ENCODE measurements around the gene TMEM91.
A peak's percentile ranks its signal among the peaks of the same experiment; 100 is the strongest.
"Not testable (repeated sequence)": the region's sequence is repeated elsewhere in the genome, so short reads cannot be mapped to it uniquely, and the experiment has no call there.

TMEM91 gene

GRCh38 chr19:41353466-41354342 is 22.6 kb upstream of the TMEM91 start, which contains the start of gene TGFB1:
Gene TGFB1, minus strand, starts transcription at chr19:41353922. Its CDS starts 878 bp downstream, at chr19:41353044.
- DNase-seq (ENCODE audit: low spot score), result peak; percentile 96

DNA sequence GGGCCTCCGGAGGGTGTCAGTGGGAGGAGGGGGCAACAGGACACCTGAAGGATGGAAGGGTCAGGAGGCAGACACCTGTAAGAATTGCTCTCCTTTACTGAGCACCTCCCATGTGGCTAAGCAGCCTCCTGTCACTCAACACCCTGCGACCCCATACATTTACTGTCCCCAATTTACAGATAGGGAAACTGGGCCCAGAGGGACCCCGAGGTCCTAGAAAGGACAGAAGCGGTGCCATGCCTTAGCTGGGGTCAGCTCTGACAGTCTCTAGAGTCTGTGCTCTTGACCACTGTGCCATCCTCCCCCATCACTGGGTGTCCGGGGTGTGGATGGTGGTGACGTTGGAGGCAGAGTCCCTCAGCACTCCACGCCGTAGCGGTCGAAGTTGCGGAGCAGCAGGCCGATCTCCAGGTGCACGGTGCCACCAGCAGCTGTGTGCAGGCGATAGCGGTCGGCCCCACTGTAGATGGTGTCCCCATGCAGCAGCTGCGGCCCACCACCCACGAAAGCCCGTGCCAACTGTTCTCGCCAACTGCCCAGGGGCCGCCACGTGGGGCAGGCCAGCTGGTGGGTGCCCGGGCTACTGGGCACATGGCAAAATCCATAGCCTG is 21.9 kb upstream of the TMEM91 start:
- DNase-seq (ENCODE audit: low spot score), result no peak

DNA sequence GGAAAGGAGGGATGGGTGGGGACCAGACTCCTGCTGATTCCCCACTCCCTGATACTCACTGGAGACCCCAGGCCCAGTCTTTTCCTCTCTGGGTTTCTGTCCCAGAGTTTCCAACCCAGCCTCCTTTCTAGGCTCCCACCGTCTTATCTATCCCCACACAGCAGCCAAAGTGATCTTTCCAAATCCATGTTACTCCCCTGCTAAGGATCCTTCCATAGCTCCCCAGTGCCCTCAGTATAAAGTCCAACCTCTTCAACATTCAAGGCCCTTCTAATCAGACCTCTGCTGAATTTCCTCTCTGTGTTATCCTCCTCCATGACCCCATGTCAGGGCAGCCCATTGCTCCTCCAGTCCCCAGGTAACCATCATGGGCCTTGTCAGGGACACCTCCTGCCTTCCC is 21.3 kb upstream of the TMEM91 start:
- DNase-seq (ENCODE audit: low spot score), result no peak

DNA sequence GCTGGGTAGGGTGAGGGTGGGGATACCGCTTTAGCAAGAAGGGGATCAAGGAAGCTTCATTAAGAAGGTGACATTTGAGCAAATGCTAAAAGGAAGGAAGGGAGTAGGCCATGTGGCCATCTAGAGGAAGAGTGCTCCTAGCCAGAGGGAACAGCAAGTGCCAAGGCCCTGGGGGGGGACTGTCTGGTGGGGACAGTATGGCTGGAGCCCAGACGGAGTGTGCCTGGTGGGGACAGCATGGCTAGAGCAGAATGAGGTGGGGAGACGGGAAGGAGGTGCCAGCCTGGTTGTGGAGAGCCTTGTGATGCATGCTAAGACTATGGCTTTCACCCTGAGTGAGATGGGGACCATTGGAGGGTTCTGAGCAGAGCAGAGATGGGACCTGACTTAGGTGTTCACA is 20.5 kb upstream of the TMEM91 start:
- DNase-seq (ENCODE audit: low spot score), result no peak

DNA sequence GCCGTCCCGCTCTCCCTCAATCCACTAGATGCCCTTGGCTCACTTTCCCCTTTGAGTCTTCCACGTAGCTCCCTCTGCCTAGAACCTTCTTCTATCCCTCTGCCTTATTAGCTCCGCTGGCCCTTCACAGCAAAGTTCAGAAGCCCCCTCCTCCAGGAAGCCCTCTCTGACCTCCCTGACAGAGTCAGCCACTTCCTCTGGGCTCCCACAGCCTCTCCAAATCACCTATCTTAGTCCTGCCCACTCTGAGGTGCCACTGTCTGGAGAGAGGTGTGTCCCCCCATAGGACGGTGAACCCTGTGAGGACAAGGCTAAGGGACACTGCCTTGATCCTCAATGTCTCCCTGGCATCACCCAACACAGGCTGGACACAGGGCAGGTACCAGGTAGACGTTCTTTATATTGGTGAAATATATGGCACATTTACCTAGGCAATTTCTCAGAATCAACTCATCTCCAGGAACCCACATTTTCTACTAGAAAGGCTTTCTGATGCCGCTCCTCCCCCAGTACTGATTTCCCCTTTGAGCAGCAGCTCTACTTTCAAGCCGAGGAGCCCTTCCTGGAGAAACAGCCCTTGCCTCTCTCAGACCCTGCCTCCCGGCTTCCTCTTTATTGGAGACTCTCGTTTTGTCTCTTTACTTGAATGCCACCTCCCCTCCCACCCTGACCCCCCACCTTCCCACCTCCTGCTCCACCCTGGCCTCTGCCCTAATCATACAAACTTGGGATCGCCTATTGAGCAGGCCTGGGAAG is 19.2 kb upstream of the TMEM91 start:
- peak; percentile 50 for DNase-seq (ENCODE audit: low spot score)

- no peak for DNase-seq (ENCODE audit: low spot score)
These were observed 18.6 kb upstream of the TMEM91 start for GRCh38 chr19:41357746-41358145.

- no peak for DNase-seq (ENCODE audit: low spot score)
These were observed 16.6 kb upstream of the TMEM91 start for GRCh38 chr19:41359741-41360140.

DNA sequence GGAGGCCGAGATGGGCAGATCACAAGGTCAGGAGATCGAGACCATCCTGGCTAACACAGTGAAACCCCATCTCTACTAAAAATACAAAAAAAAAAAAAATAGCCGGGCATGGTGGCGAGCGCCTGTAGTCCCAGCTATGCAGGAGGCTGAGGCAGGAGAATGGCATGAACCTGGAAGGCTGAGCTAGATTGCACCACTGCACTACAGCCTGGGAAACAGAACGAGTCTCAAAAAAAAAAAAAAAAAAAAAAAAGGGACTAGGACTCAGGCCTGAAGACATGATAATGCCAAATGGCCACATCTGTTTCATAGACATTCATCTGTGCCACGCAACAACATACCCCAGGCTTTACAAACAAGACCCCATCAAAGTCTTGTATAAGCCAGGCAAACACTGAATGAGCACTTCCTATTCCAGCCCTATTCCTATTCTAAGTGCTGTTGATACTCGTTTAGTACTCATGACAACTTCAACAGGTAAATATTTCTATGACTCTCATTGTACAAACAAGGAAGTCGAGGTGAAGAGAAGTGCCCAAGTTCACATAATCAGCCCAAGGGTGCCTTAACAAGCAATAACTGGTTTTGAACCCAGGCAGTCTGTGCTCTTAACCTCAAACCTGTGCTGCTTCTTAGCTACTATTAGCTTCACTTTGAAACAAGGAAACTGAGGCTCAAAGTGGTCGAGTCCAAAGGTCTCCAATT is 14.0 kb upstream of the TMEM91 start:
- no peak for DNase-seq (ENCODE audit: low spot score)

DNA sequence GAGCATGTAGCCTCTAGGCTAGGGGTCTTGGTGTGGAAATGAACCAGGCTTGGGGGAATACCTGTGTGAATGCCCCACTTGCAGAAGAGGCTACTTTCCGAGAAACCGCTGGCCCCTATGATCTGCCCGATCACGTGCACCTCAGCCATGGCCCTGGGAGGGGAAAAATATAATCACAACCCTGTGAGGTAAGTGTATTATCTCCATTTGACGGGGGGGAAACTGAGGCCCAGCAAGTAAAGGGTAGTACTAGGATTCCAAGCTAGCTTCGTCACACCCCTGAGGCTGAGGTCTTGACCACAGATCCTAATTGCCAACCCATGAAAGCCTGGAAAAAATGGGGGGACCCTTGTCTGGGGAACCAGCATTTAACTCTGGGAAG is 13.0 kb upstream of the TMEM91 start:
- no peak for DNase-seq (ENCODE audit: low spot score)

GRCh38 chr19:41363753-41364523 is 12.4 kb upstream of the TMEM91 start, which contains the start of gene B9D2:
Gene B9D2, minus strand, starts transcription at chr19:41364149. Its CDS starts 630 bp downstream, at chr19:41363519.
- DNase-seq (ENCODE audit: low spot score), result peak; percentile 98

DNA sequence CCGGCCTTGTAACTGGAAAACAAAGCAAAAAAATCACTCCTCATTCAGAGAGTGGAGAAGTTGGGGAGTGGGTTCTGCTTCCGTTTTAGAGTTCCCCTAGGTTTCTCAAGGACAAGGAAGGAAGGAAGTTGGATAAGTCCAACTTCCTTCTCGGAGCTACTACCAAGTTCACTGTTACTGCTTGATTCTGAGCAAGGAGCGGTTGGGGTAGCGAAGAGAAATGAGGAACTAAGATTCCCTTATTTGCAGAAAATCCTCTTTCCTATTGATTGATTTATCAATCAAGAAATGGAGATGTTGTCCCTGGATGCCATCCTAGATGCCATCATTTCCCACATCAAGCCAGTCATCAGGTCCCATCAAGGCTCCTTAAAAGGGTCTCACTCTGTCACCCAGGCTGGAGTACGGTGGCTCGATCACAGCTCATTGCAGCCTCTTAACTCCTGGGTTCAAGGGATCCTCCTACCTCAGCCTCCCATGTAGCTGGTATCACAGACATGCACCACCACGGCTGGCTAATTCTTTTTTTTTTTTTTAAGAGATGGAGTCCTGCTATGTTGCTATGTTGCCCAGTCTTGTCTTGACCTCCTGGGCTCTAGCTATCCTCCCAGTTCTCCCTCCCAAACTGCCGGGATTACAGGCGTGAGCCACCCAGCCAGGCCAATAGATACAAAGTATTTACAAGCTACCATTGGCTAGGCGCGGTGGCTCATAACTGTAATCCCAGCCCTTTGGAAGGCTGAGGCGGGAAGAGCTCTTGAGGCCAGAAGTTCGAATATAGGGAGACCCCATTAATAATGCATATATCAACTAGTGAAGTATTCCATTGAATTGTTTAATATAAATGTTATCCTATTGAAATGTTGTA is 11.6 kb upstream of the TMEM91 start:
- DNase-seq (ENCODE audit: low spot score), result no peak

GRCh38 chr19:41366089-41366488 is 10.2 kb upstream of the TMEM91 start:
- no peak for DNase-seq (ENCODE audit: low spot score)

- no peak for DNase-seq (ENCODE audit: low spot score)
These were observed 8.5 kb upstream of the TMEM91 start for GRCh38 chr19:41367848-41368301.

DNA sequence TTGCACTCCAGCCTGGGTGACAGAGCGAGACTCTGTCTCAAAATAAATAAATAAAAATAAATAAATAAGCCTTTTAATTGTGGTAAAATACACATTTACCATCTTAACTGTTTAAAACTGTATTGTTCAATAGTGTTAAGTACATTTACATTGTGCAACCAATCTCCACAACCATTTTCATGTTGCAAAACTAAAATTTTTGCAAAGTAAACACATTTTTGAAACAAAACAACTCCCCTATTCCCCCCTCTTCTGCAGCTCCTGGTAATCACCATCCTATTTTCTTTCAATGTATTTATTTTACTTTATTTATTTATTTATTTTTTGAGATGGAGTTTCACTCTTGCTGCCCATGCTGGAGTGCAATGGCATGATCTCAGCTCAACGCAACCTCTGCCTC is 6.6 kb upstream of the TMEM91 start:
- no peak for DNase-seq (ENCODE audit: low spot score)

- DNase-seq (ENCODE audit: low spot score), result not testable (repeated sequence)
These were observed 5.2 kb upstream of the TMEM91 start for GRCh38 chr19:41371119-41371518.

GRCh38 chr19:41371541-41371940 is 4.8 kb upstream of the TMEM91 start:
- no peak for DNase-seq (ENCODE audit: low spot score)

DNA sequence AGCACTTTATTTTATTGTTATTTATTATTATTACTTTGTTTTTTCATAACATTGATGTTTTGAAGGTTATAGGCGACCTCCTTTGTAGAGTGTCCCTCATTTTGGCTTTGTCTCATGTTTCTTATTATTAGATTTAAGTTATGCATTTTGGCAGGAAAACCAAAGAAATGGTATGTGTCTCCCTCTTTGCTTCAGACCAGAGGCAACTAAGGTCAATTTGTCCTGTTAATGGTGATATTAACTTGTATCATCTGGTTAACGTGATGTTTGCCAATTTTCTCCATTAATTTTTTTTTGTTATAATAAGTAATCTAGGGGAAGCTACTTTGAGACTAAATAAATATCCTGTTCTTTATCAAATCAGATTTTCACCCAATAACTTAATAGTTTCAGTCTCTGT is 3.8 kb upstream of the TMEM91 start:
- DNase-seq (ENCODE audit: low spot score), result no peak

DNA sequence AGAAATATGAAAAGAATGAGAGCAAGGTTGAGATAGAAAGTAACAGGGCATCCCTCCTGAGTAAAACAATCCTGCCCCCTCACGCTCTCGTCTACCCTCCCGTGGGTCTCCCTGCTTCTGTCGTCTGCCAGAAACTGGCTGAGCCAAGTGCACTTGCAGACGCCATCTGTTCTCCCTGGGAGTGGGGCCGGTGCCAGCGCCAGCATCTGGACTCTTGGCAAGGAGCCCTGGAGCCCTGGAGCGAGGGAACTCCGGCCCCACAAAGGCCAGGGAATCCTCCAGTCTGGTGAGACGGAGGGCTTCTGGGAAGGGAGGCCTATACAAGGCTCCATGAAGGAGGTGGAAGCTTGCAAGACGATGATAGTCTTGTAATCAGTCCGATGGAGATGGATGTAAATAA is 2.3 kb upstream of the TMEM91 start:
- no peak for DNase-seq (ENCODE audit: low spot score)

- DNase-seq (ENCODE audit: low spot score), result no peak
These were observed 649 bp downstream of the TMEM91 start for GRCh38 chr19:41376998-41377365.

DNA sequence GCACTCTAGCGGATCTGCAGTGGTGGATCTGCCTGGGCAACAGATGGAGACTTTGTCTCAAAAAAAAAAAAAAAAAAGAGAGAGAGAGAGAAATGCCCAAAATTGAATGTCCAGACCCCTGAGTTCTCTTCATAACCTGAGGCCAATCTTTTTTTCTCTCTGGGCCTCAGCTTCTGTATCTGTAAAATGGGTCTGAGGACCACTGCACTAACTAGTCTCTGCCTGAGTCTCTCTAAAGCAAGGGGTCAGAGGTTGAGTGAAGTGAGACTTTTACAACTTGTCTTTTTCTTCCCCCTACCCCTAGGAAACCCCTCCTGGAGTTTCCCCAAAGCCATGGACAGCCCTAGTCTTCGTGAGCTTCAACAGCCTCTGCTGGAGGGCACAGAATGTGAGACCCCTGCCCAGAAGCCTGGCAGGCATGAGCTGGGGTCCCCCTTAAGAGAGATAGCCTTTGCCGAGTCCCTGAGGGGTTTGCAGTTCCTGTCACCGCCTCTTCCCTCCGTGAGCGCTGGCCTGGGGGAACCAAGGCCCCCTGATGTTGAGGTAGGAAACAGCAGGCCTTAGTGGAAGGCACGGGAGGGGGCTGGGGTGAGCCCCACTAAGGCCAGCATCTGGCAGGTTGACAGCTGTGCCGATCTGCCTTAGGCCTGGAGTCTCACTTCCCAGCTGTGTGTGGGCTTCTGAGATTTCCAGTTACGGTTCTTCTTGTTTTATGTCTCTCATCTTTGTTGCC is 1.8 kb downstream of the TMEM91 start:
- no peak for DNase-seq (ENCODE audit: low spot score)

Measured in CD4-positive, alpha-beta T cell treated with Interleukin-15 for 4 hours (primary cell).